Measurements from ENCODE around the gene GLDN.

- no peak for TF ChIP-seq POLR2AphosphoS5 (IDR thresholded peaks at IDR 0.05; ENCODE audit: low read depth)
- no peak for TF ChIP-seq CTCF (conservative IDR thresholded peaks at IDR 0.05; ENCODE audit: low read depth in 2 of 2)
These were observed 29.8 kb downstream of the GLDN start for GRCh38 chr15:51371266-51371665.

Measured in GM23338 (cell line).